Activated CD8-positive, alpha-beta T cell treated with anti-CD3 and anti-CD28 coated beads for 36 hours (primary cell): Measurements from ENCODE around the gene BPIFB2. TPM values are rescaled to one million over a fixed set of nuclear protein-coding genes. Genes with fewer than 3 reads are reported as not detected.

Source experiments
- total RNA-seq, 2 experiments: library from RNA; stranded (reverse); gene quantifications; one replicate each; pipeline ENCODE4 v1.2.3, GENCODE V29; 2021

Gene BPIFB2
- total RNA-seq, 2 experiments from 2014 or later, result not detected

Other genes with a start within 250 kb of the BPIFB2 start
- gene DNMT3B, start 245.3 kb upstream of the BPIFB2 start, total RNA-seq, result 1 to 10 TPM; 2.9 TPM
- 100 to 1,000 TPM; 112 to 119 TPM for gene MAPRE1, start 187.8 kb upstream of the BPIFB2 start, total RNA-seq
- gene EFCAB8, start 148.8 kb upstream of the BPIFB2 start, total RNA-seq, result under 1 TPM; 0.89 to 0.92 TPM
- gene SUN5, start 3.3 kb upstream of the BPIFB2 start, total RNA-seq, result not detected
- not detected for gene BPIFB6, start 23.9 kb downstream of the BPIFB2 start, total RNA-seq
- gene BPIFB3, start 46.2 kb downstream of the BPIFB2 start, total RNA-seq, result not detected
- not detected for gene BPIFB4, start 71.9 kb downstream of the BPIFB2 start, total RNA-seq
- gene BPIFA2, start 160.5 kb downstream of the BPIFB2 start, total RNA-seq, result not detected
- gene BPIFA3, start 209.6 kb downstream of the BPIFB2 start, total RNA-seq, result not detected
- not detected for gene BPIFA1, start 228.3 kb downstream of the BPIFB2 start, total RNA-seq